Mesendoderm (in vitro differentiated cells): Measurements from ENCODE around the gene ZNF3.

Experiments used
- DNase-seq: peaks from one replicate; pipeline ENCODE4 v3.0.0; 2013
- H2AK5ac ChIP-seq: 2 replicates; pipeline ENCODE4 v1.6.1; 2013; ENCODE audit warnings: low read length, inconsistent platforms
- H2BK120ac ChIP-seq: 2 replicates; pipeline ENCODE4 v1.6.1; 2013; ENCODE audit warnings: low read depth, mild to moderate bottlenecking, low read length, moderate library complexity, mixed read lengths
- H2BK15ac ChIP-seq: replicated peaks from 2 replicates; pipeline ENCODE4 v1.6.1; 2013; ENCODE audit warnings: low read depth, mild to moderate bottlenecking, moderate library complexity
- H2BK5ac ChIP-seq: 2 replicates; pipeline ENCODE4 v1.6.1; 2013; ENCODE audit warnings: low read length, inconsistent platforms
- H3K18ac ChIP-seq: 2 replicates; pipeline ENCODE4 v1.6.1; 2013; ENCODE audit warnings: mild to moderate bottlenecking, low read length, mixed read lengths
- H3K23ac ChIP-seq: one replicate; pipeline ENCODE4 v1.6.1; 2013; ENCODE audit warnings: low read length
- H3K27ac ChIP-seq: 2 replicates; pipeline ENCODE4 v1.5.1; 2013; ENCODE audit warnings: low read depth, mild to moderate bottlenecking, inconsistent platforms, low read length, moderate library complexity
- H3K27me3 ChIP-seq: 2 replicates; pipeline ENCODE4 v1.6.1; 2013; ENCODE audit warnings: low read length, control low read depth, mild to moderate bottlenecking, inconsistent platforms; ENCODE audit not compliant: insufficient read depth, poor library complexity
- H3K36me3 ChIP-seq: 2 replicates; pipeline ENCODE4 v1.6.1; 2013; ENCODE audit warnings: low read length, inconsistent platforms; ENCODE audit not compliant: control insufficient read depth, insufficient read depth
- H3K4ac ChIP-seq: one replicate; pipeline ENCODE4 v1.6.1; 2013; ENCODE audit warnings: low read depth, mild to moderate bottlenecking, low read length, moderate library complexity
- H3K4me1 ChIP-seq: 2 replicates; pipeline ENCODE4 v1.6.1; 2013; ENCODE audit warnings: low read depth, low read length, inconsistent platforms; ENCODE audit not compliant: control insufficient read depth
- H3K4me2 ChIP-seq: 2 replicates; pipeline ENCODE4 v1.6.1; 2013; ENCODE audit warnings: low read length
- H3K4me3 ChIP-seq: 2 replicates; pipeline ENCODE4 v1.5.1; 2013; ENCODE audit warnings: mild to moderate bottlenecking, low read length
- H3K56ac ChIP-seq: one replicate; pipeline ENCODE4 v1.6.1; 2013; ENCODE audit warnings: low read length
- H3K79me1 ChIP-seq: 2 replicates; pipeline ENCODE4 v1.6.1; 2013; ENCODE audit warnings: low read length, inconsistent platforms
- H3K79me2 ChIP-seq: 2 replicates; pipeline ENCODE4 v1.6.1; 2013; ENCODE audit warnings: mild to moderate bottlenecking, low read length; ENCODE audit not compliant: control insufficient read depth, insufficient read depth
- H3K9ac ChIP-seq: 2 replicates; pipeline ENCODE4 v1.6.1; 2013; ENCODE audit warnings: low read length, inconsistent platforms
- H4K5ac ChIP-seq: one replicate; pipeline ENCODE4 v1.6.1; 2013; ENCODE audit warnings: low read length
- H4K8ac ChIP-seq: one replicate; pipeline ENCODE4 v1.6.1; 2013; ENCODE audit warnings: low read depth, mild to moderate bottlenecking, control low read depth, low read length, moderate library complexity
- WGBS: extraction: QIAGEN DNeasy Blood & Tissue Kit; methylation state at CpG from one replicate; pipeline ENCODE4 v1.1.7; 2013; ENCODE audit warnings: low lambda C conversion rate, missing lambda C conversion rate; ENCODE audit not compliant: insufficient coverage; ENCODE audit errors: extremely low coverage; 5-methylcytosine and 5-hydroxymethylcytosine counted together
- small RNA-seq: library from polyadenylated mRNA; stranded (forward); fragments of <200 nt; extraction: miRNeasy Mini kit (QIAGEN cat#:217004); gene quantifications from one replicate; pipeline ENCODE3, GENCODE V24; 2013; ENCODE audit not compliant: insufficient read depth

Gene ZNF3

GRCh38 chr7:100021297-100021696 lies 60.2 kb downstream of the ZNF3 start:
- Histone ChIP-seq H4K5ac (no peak overlapping the region), H3K79me1 (peaks cover 12% of the 10 kb centered on the region), H3K4me1 (no peaks in the 10 kb centered on the region), H2BK15ac (no peak overlapping the region), H3K27ac (no peak overlapping the region), H2BK5ac (no peak overlapping the region), H3K4ac (no peak overlapping the region), H2BK120ac (no peak overlapping the region), H3K79me2 (peaks cover 30% of the 10 kb centered on the region), H3K18ac (no peak overlapping the region), H2AK5ac (no peak overlapping the region), H3K9ac (no peak overlapping the region), H3K27me3 (no peaks in the 10 kb centered on the region), H3K36me3 (peaks cover 6% of the 10 kb centered on the region), H3K4me2 (no peak overlapping the region), H3K56ac (no peak overlapping the region), H3K4me3 (no peak overlapping the region), H3K23ac (no peak overlapping the region), H4K8ac (no peak overlapping the region)
- no CpG with 5 or more reads among the region's 3 CpGs for whole genome bisulfite sequencing
- DNase-seq: no peak

Small RNA genes lying within 50 kb of the gene (small RNA-seq; reads per million reads assigned to genes)
- 2,626 reads per million, percentile 99 among the genes with 10 or more reads in this experiment for gene MIR106B
- 34,560 reads per million, percentile 100 among the genes with 10 or more reads in this experiment for gene MIR25
- 12,531 reads per million, percentile 100 among the genes with 10 or more reads in this experiment for gene MIR93
